ELR (cell line): ENCODE data around the gene PTGS1.

ENCODE experiments used
- DNase-seq: peaks from one replicate; pipeline ENCODE4 v3.0.0-alpha.2; 2015; ENCODE audit warnings: low read depth

The PTGS1 gene

DNA sequence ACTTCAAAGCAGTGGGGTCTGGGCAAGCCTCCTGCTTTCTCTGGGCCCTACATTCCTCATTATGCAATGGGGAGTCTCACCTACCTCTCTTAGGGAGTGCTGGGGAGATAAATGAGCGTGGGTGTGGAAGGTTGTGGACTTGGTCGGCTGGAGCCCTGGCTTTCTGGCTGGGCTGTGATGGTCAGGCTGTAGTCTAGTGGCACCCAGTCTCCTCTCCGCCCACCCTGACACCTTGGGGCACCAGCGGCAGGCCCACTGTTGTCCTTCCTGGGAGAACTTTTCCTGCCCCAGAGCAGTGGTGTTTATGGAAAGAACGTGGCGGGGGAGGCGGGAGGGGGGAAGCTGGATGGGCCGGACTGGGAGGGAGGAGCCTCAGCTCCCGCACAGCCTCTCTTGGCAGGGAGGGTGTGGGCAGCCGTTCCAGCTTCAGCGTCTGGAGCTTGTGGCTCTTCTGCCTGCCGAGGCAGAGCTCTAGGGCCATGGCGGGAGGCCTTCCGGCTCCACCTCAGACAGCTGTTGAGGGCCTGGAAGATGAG lies 4.1 kb downstream of the PTGS1 start:
- DNase-seq, result peak; percentile 40

- DNase-seq, result no peak
Measured at GRCh38 chr9:122376796-122377195, 6.0 kb downstream of the PTGS1 start.

- DNase-seq, result no peak
Measured at GRCh38 chr9:122377241-122378164, 6.7 kb downstream of the PTGS1 start.

DNA sequence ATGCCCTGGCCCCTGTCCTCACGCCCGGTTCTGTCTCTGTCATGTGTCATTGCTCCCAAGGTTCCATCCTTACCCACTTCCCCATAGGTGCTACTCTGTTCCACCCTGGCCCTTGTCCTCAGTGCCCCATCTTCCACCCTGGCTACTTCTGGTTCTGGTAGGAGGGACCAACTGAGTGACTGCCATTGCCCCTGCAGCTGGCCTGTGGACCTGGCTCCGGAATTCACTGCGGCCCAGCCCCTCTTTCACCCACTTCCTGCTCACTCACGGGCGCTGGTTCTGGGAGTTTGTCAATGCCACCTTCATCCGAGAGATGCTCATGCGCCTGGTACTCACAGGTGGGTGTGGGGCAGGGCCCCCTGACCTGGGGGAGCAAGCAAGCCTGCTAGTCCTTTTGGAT lies 7.4 kb downstream of the PTGS1 start:
- no peak for DNase-seq

- peak; percentile 30 for DNase-seq
Measured at GRCh38 chr9:122379340-122379739, 8.5 kb downstream of the PTGS1 start.

- DNase-seq, result no peak
Measured at GRCh38 chr9:122380293-122380692, 9.5 kb downstream of the PTGS1 start.

DNA sequence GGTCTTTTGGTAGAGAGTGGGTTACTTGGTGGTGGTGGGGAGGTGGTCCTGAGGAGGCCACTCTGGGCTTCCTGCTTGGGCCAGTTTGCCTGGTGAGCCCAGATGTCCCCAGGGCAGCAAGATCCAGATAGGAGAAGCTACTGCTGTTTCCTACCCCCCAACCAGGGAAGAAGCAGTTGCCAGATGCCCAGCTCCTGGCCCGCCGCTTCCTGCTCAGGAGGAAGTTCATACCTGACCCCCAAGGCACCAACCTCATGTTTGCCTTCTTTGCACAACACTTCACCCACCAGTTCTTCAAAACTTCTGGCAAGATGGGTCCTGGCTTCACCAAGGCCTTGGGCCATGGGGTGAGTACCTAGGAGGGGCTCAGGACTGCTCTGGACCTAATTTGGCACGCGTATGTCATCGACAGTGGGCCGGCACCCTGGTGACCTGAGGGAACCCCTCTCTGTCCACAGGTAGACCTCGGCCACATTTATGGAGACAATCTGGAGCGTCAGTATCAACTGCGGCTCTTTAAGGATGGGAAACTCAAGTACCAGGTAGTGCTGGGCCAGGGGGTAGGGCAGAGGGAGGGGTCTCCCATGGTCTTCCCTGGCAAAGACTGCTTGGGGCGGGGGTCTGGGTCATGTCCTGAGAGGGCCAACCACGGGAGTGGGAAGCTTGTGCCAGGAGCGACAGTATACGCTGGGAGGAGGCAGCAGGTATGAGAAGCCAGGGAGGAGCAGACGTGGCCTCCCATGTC lies 10.6 kb downstream of the PTGS1 start:
- no peak for DNase-seq

GRCh38 chr9:122382901-122383850 lies 12.4 kb downstream of the PTGS1 start:
- no peak for DNase-seq

- DNase-seq, result peak; percentile 66
Measured at GRCh38 chr9:122383992-122384461, 13.2 kb downstream of the PTGS1 start.

GRCh38 chr9:122386311-122386872 lies 15.6 kb downstream of the PTGS1 start:
- no peak for DNase-seq

GRCh38 chr9:122387536-122387935 lies 16.7 kb downstream of the PTGS1 start:
- DNase-seq, result no peak

DNA sequence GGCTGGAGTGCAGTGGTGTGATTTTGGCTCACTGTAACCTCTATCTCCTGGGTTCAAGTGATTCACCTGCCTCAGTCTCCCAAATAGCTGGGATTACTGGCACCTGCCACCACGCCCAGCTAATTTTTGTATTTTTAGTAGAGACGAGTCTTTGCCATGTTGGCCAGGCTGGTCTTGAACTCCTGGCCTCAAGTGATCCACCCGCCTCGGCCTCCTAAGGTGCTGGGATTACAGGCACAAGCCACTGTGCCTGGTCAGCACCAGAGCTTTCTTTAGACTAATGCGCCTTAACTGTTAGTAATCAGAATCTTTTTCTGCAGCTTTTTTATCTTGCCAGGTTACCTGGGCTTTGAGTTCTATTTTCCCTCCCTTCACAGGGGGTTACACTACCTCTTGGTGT lies 18.4 kb downstream of the PTGS1 start:
- DNase-seq, result no peak

DNA sequence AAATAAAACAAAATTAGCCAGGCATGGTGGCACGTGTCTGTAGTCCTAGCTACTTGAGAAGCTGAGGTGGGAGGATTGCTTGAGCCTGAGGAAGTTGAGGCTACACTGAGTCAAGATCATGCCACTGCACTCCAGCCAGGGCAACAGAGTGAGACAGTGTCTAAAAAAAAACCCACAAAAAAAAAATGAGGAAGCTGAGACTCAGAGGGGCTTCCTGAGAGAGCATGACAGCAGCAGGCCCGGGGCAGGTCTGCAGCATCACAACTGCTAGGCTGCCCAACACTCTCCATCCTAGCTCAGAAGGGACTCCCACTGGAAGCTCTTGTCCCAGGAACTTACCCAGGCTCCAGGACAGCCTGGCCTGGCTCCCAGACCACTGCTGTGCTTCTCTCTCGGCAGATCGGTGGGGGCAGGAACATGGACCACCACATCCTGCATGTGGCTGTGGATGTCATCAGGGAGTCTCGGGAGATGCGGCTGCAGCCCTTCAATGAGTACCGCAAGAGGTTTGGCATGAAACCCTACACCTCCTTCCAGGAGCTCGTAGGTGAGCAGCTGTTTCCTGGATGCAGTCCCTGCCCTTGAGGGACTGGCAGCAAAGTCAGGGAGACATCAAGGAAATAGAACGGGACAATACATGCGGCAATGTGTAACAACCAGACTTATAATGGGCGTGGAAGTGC lies 19.1 kb downstream of the PTGS1 start:
- DNase-seq, result no peak

DNA sequence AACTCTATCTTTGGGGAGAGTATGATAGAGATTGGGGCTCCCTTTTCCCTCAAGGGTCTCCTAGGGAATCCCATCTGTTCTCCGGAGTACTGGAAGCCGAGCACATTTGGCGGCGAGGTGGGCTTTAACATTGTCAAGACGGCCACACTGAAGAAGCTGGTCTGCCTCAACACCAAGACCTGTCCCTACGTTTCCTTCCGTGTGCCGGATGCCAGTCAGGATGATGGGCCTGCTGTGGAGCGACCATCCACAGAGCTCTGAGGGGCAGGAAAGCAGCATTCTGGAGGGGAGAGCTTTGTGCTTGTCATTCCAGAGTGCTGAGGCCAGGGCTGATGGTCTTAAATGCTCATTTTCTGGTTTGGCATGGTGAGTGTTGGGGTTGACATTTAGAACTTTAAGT lies 21.5 kb downstream of the PTGS1 start:
- DNase-seq, result no peak

DNA sequence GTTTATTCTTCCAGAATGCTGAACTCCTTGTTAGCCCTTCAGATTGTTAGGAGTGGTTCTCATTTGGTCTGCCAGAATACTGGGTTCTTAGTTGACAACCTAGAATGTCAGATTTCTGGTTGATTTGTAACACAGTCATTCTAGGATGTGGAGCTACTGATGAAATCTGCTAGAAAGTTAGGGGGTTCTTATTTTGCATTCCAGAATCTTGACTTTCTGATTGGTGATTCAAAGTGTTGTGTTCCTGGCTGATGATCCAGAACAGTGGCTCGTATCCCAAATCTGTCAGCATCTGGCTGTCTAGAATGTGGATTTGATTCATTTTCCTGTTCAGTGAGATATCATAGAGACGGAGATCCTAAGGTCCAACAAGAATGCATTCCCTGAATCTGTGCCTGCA lies 21.9 kb downstream of the PTGS1 start:
- no peak for DNase-seq

DNA sequence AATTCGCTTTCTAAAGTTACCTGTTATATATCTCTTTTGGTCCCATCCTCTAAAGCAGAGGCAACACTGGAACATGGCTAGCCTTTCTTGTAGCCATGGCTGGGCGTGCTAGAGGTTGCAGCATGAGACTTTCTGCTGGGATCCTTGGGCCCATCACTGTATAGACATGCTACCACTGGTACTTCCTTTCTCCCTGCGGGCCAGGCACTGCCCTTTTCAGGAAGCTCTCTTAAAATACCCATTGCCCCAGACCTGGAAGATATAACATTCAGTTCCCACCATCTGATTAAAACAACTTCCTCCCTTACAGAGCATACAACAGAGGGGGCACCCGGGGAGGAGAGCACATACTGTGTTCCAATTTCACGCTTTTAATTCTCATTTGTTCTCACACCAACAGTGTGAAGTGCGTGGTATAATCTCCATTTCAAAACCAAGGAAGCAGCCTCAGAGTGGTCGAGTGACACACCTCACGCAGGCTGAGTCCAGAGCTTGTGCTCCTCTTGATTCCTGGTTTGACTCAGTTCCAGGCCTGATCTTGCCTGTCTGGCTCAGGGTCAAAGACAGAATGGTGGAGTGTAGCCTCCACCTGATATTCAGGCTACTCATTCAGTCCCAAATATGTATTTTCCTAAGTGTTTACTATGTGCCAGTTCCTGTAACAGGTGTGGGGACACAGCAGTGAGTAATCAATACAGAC lies 22.6 kb downstream of the PTGS1 start:
- no peak for DNase-seq

DNA sequence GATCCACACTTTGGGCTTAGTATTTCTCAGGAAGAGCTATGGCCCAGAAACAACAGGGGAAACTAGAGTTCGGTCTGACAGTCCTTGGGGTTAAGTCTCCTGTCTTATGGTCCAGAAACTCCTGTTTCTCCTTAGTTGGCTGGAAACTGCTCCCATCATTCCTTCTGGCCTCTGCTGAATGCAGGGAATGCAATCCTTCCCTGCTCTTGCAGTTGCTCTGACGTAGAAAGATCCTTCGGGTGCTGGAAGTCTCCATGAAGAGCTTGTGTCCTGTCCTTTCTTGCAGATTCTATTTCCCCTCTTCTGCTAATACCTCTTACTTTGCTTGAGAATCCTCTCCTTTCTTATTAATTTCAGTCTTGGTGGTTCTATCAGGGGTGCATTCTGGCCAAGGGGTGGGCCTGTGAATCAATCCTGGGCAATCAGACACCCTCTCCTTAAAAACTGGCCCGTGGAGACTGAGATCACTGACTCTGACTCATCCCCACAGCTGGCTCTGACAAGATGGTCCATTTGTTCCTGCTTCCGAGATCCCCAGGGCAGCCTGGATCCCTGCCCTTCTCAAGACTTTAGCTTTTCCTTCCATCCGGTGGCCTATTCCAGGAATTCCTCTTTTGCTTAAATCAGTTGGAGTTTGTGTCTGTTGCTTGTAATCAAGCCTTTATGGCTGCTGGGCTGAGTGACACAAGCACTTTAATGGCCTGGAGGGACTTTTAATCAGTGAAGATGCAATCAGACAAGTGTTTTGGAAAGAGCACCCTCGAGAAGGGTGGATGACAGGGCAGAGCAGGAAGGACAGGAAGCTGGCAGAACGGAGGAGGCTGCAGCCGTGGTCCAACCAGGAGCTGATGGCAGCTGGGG lies 23.7 kb downstream of the PTGS1 start:
- DNase-seq, result peak; percentile 69

- peak; percentile 11 for DNase-seq
Measured at GRCh38 chr9:122396614-122397148, 25.9 kb downstream of the PTGS1 start.

- no peak for DNase-seq
Measured at GRCh38 chr9:122397749-122398148, 26.9 kb downstream of the PTGS1 start.
